ENCODE results near the gene SLC5A10. TPM values are rescaled to one million over a fixed set of nuclear protein-coding genes. Genes with fewer than 3 reads are reported as not detected.
"Not testable (repeated sequence)": the region's sequence is repeated elsewhere in the genome, so short reads cannot be mapped to it uniquely, and the experiment has no call there.

Gene SLC5A10
- total and polyA plus RNA-seq, 2 donors, result 0.05 to 0.52 TPM

DNA sequence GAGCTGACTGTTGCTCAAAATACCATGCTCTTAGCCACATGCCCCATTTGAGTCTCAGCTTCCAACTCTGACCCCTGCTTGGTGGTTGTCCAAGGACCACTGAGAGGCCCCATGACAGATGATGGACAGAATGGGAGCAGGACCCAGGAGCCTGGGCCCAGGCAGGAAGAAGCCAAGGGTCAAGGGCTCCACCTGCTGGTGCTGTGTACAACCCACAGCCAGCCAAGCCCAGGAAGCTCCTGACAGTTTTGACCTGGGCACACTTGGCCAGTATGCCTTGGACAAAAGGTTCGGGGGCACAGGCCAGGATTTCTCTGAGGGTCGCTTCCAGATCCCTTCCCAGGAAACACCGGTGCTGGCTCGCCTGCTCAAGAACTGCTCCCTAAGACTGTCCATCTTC lies 79.8 kb downstream of the SLC5A10 start:
- not testable (repeated sequence) for H3K27ac ChIP-seq (ENCODE audit: low read depth in 1 of 2, low read length in 1 of 2); H3K36me3 ChIP-seq (ENCODE audit: control insufficient read depth in 2 of 2, insufficient read depth in 2 of 2, low read length in 1 of 2); H3K27me3 ChIP-seq (ENCODE audit: control insufficient read depth in 2 of 2, insufficient read depth in 1 of 2, low read length in 1 of 2); H3K9me3 ChIP-seq (ENCODE audit: control insufficient read depth in 2 of 2, insufficient read depth in 1 of 2, low read length in 1 of 2); H3K4me3 ChIP-seq (ENCODE audit: low read length in 2 of 2); H3K4me1 ChIP-seq (ENCODE audit: control insufficient read depth in 2 of 2, insufficient read depth in 2 of 2, low read length in 2 of 2); DNase-seq (ENCODE audit: low read depth in 6 of 9, low spot score in 9 of 9)
- WGBS, result no CpG with 5 or more reads among the region's 4 CpGs

DNA sequence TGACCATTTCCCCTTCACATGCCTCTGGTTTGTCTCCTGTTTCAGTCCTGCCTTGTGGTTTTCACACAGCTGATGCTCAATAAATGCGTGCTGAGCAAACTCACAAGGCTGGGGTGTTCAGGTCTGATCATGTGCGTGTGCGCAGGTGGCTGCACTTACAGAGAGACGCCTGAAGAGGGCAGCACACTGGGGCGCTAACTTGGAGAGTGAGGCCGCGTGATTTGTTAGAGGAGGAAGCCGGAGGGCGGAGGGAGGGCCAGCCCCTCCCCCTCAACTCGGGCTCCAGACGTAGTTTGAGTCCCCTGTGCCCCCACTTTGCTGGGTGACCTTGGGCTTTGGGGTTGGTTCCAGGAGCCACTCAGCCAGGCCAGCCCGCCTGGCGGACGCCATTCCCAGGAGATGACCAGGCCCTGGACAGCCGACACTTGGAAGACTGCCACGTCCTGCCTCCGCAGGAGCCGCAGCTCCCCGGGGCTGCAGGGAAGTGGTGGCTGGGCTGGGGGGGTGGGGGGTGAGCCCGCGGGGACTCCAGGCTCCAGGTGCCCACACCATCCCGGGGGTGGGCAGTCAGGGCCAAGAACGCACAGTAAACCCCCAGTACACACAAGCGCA lies 80.5 kb downstream of the SLC5A10 start:
- WGBS, result 86% methylated on average over 3 of the region's 24 CpGs
- not testable (repeated sequence) for H3K36me3 ChIP-seq (ENCODE audit: control insufficient read depth in 2 of 2, insufficient read depth in 2 of 2, low read length in 1 of 2); H3K27me3 ChIP-seq (ENCODE audit: control insufficient read depth in 2 of 2, insufficient read depth in 1 of 2, low read length in 1 of 2); H3K4me1 ChIP-seq (ENCODE audit: control insufficient read depth in 2 of 2, insufficient read depth in 2 of 2, low read length in 2 of 2); DNase-seq (ENCODE audit: low read depth in 6 of 9, low spot score in 9 of 9); H3K4me3 ChIP-seq (ENCODE audit: low read length in 2 of 2); H3K27ac ChIP-seq (ENCODE audit: low read depth in 1 of 2, low read length in 1 of 2); H3K9me3 ChIP-seq (ENCODE audit: control insufficient read depth in 2 of 2, insufficient read depth in 1 of 2, low read length in 1 of 2)

DNA sequence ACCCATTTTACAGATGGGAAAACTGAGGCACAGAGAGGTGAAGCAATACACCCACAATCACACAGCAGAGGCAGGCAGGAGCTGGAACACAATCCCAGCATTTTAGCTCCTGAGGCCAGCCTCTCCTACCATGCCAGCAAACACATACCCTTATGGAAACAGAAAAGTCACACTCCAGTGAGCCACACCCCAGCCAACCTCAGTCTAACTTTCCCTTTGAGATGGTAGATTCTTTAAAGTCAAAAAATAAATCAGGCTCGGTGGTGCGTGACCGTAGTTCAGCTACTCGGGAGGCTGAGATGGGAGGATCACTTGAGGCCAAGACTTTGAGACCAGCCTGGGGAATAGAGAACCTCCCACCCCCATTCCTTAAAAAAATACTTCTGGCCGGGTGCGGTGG lies 84.2 kb downstream of the SLC5A10 start:
- not testable (repeated sequence) for DNase-seq (ENCODE audit: low read depth in 6 of 9, low spot score in 9 of 9); H3K27ac ChIP-seq (ENCODE audit: low read depth in 1 of 2, low read length in 1 of 2)
- no CpG with 5 or more reads among the region's 6 CpGs for WGBS

DNA sequence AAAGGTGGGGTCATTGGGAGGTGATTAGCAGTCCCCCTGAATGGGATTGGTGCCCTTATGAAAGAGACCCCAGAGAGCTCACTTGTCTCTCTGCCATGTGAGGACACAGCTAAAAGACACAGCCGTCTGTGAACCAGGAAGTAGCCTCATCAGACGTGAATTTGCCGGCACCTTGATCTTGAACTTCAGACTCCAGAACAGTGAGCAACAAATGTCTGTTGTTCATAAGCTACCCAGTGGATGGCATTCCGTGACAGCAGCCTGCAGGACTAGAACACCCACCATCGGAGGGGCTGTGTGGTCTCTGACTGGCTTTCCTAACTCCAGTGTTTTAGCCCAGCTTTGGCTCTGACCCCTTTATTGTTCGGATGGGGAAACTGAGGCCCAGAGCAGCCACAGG lies 85.6 kb downstream of the SLC5A10 start:
- H3K4me3 ChIP-seq (ENCODE audit: low read length in 2 of 2); DNase-seq (ENCODE audit: low read depth in 6 of 9, low spot score in 9 of 9); H3K9me3 ChIP-seq (ENCODE audit: control insufficient read depth in 2 of 2, insufficient read depth in 1 of 2, low read length in 1 of 2); H3K36me3 ChIP-seq (ENCODE audit: control insufficient read depth in 2 of 2, insufficient read depth in 2 of 2, low read length in 1 of 2); H3K4me1 ChIP-seq (ENCODE audit: control insufficient read depth in 2 of 2, insufficient read depth in 2 of 2, low read length in 2 of 2); H3K27ac ChIP-seq (ENCODE audit: low read depth in 1 of 2, low read length in 1 of 2); H3K27me3 ChIP-seq (ENCODE audit: control insufficient read depth in 2 of 2, insufficient read depth in 1 of 2, low read length in 1 of 2): not testable (repeated sequence)
- WGBS, result no CpG with 5 or more reads among the region's 6 CpGs

More for the DNA sequence above, 84.2 kb downstream of the SLC5A10 start:
- not testable (repeated sequence) for H3K4me3 ChIP-seq (ENCODE audit: low read length in 2 of 2); H3K4me1 ChIP-seq (ENCODE audit: control insufficient read depth in 2 of 2, insufficient read depth in 2 of 2, low read length in 2 of 2); H3K9me3 ChIP-seq (ENCODE audit: control insufficient read depth in 2 of 2, insufficient read depth in 1 of 2, low read length in 1 of 2); H3K27me3 ChIP-seq (ENCODE audit: control insufficient read depth in 2 of 2, insufficient read depth in 1 of 2, low read length in 1 of 2); H3K36me3 ChIP-seq (ENCODE audit: control insufficient read depth in 2 of 2, insufficient read depth in 2 of 2, low read length in 1 of 2)

DNA sequence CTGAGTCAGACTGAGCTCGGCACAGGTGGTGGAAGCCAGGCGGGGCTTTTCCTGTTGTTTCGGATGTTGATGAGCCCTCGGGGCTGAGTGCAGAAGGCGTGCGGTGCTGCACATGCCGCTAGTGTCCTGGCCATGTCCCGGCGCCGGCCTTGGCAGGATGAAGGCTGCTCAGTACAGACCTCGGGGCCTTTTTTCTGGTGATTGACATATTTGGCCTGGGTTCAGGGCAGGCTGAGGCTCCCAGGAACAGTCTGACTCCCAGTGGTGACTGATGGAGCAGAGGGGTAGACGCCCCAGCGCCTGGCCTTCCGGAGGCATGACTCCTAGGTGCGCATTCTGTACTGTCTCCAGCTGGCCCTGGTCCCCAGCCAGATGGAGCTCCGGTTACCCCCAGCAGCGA lies 86.0 kb downstream of the SLC5A10 start:
- not testable (repeated sequence) for H3K36me3 ChIP-seq (ENCODE audit: control insufficient read depth in 2 of 2, insufficient read depth in 2 of 2, low read length in 1 of 2); H3K4me1 ChIP-seq (ENCODE audit: control insufficient read depth in 2 of 2, insufficient read depth in 2 of 2, low read length in 2 of 2); H3K27ac ChIP-seq (ENCODE audit: low read depth in 1 of 2, low read length in 1 of 2); H3K4me3 ChIP-seq (ENCODE audit: low read length in 2 of 2); DNase-seq (ENCODE audit: low read depth in 6 of 9, low spot score in 9 of 9); H3K27me3 ChIP-seq (ENCODE audit: control insufficient read depth in 2 of 2, insufficient read depth in 1 of 2, low read length in 1 of 2); H3K9me3 ChIP-seq (ENCODE audit: control insufficient read depth in 2 of 2, insufficient read depth in 1 of 2, low read length in 1 of 2)
- no CpG with 5 or more reads among the region's 17 CpGs for WGBS

DNA sequence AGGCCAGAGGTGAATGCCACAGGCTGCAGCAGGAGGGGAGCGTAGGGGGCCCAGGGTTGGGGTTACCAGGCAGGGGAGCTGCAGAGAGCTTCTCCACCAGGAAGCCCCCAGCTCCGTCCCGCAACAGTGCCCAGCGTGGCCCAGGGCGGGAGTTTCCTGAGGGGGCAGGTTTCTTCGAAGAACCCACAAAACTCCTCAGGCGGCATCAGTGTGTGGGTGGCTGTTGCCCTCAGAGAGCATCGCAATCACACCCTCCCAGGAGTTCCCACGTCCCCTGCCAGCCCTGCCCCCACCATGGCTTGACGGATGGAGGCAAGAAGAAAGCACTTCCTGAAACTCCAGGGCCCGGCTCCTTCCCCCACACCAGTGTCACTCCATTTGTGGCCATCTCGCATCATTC lies 86.8 kb downstream of the SLC5A10 start:
- H3K4me1 ChIP-seq (ENCODE audit: control insufficient read depth in 2 of 2, insufficient read depth in 2 of 2, low read length in 2 of 2); H3K36me3 ChIP-seq (ENCODE audit: control insufficient read depth in 2 of 2, insufficient read depth in 2 of 2, low read length in 1 of 2); H3K4me3 ChIP-seq (ENCODE audit: low read length in 2 of 2); H3K27ac ChIP-seq (ENCODE audit: low read depth in 1 of 2, low read length in 1 of 2); H3K9me3 ChIP-seq (ENCODE audit: control insufficient read depth in 2 of 2, insufficient read depth in 1 of 2, low read length in 1 of 2); DNase-seq (ENCODE audit: low read depth in 6 of 9, low spot score in 9 of 9); H3K27me3 ChIP-seq (ENCODE audit: control insufficient read depth in 2 of 2, insufficient read depth in 1 of 2, low read length in 1 of 2): not testable (repeated sequence)
- no CpG with 5 or more reads among the region's 12 CpGs for WGBS

DNA sequence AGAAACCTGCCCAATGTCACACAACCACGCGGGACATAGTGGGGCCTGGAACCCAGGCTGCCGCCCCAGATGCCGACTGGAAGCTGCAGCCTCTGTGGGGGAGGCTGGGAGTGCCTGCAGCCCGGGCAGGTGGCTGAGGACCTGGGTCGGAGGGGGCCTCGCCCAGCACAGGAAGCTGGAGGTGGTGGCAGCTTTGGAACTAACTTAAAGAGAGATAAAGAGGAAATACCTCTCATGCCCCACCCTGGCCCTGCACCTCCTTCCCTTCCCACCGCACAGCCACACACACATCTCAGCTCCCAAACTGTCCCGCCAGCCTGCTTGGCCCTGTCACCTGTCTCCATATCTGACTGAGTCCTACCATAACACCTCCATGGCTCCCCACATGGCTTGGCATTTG lies 88.4 kb downstream of the SLC5A10 start:
- H3K27me3 ChIP-seq (ENCODE audit: control insufficient read depth in 2 of 2, insufficient read depth in 1 of 2, low read length in 1 of 2); H3K27ac ChIP-seq (ENCODE audit: low read depth in 1 of 2, low read length in 1 of 2); H3K4me3 ChIP-seq (ENCODE audit: low read length in 2 of 2); H3K36me3 ChIP-seq (ENCODE audit: control insufficient read depth in 2 of 2, insufficient read depth in 2 of 2, low read length in 1 of 2); DNase-seq (ENCODE audit: low read depth in 6 of 9, low spot score in 9 of 9); H3K4me1 ChIP-seq (ENCODE audit: control insufficient read depth in 2 of 2, insufficient read depth in 2 of 2, low read length in 2 of 2); H3K9me3 ChIP-seq (ENCODE audit: control insufficient read depth in 2 of 2, insufficient read depth in 1 of 2, low read length in 1 of 2): not testable (repeated sequence)
- no CpG with 5 or more reads among the region's 9 CpGs for WGBS

DNA sequence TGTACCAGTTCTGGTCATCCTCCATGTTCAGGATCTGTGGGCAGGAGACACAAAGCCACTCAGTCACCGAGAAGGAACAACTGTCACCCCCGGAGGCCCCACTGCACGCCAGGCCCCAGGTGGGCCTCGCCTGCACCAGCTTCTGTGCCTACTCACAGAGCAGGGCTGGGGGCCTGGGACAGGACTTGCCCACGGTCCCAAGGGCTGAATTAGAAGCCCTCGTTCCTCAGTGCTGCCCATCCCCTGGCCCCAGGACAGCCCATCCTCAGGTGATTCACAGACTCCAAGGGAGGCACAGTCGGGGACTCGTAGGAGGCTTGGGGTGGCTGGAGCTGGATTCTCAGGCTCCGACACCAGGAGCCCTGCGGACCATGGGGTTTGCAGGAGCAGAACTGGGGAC lies 89.9 kb downstream of the SLC5A10 start:
- not testable (repeated sequence) for H3K36me3 ChIP-seq (ENCODE audit: control insufficient read depth in 2 of 2, insufficient read depth in 2 of 2, low read length in 1 of 2); H3K27me3 ChIP-seq (ENCODE audit: control insufficient read depth in 2 of 2, insufficient read depth in 1 of 2, low read length in 1 of 2); H3K4me3 ChIP-seq (ENCODE audit: low read length in 2 of 2); DNase-seq (ENCODE audit: low read depth in 6 of 9, low spot score in 9 of 9); H3K27ac ChIP-seq (ENCODE audit: low read depth in 1 of 2, low read length in 1 of 2); H3K9me3 ChIP-seq (ENCODE audit: control insufficient read depth in 2 of 2, insufficient read depth in 1 of 2, low read length in 1 of 2); H3K4me1 ChIP-seq (ENCODE audit: control insufficient read depth in 2 of 2, insufficient read depth in 2 of 2, low read length in 2 of 2)
- 95% methylated on average over 3 of the region's 10 CpGs for WGBS

DNA sequence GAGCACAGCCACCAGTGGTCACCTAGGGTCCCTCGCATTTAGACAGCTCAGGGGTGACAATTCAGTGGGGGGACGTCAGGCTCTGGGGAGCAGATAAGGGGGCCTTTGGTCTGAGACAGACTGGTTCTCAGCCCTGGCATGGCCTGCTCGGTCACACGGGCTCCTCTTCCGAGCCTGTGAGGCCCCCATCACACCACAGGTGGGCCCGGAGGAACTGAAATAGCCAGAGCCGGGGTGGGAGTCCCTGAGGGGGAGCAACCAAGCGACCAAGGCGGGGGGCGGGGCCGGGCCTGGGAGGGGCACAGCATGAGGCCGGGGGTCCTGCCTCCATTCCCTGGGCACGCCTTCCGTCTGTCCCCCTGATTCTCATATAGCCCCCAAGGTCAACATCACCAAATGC lies 90.4 kb downstream of the SLC5A10 start:
- H3K27ac ChIP-seq (ENCODE audit: low read depth in 1 of 2, low read length in 1 of 2); H3K27me3 ChIP-seq (ENCODE audit: control insufficient read depth in 2 of 2, insufficient read depth in 1 of 2, low read length in 1 of 2); H3K9me3 ChIP-seq (ENCODE audit: control insufficient read depth in 2 of 2, insufficient read depth in 1 of 2, low read length in 1 of 2); H3K4me1 ChIP-seq (ENCODE audit: control insufficient read depth in 2 of 2, insufficient read depth in 2 of 2, low read length in 2 of 2); DNase-seq (ENCODE audit: low read depth in 6 of 9, low spot score in 9 of 9); H3K36me3 ChIP-seq (ENCODE audit: control insufficient read depth in 2 of 2, insufficient read depth in 2 of 2, low read length in 1 of 2); H3K4me3 ChIP-seq (ENCODE audit: low read length in 2 of 2): not testable (repeated sequence)
- no CpG with 5 or more reads among the region's 14 CpGs for WGBS

DNA sequence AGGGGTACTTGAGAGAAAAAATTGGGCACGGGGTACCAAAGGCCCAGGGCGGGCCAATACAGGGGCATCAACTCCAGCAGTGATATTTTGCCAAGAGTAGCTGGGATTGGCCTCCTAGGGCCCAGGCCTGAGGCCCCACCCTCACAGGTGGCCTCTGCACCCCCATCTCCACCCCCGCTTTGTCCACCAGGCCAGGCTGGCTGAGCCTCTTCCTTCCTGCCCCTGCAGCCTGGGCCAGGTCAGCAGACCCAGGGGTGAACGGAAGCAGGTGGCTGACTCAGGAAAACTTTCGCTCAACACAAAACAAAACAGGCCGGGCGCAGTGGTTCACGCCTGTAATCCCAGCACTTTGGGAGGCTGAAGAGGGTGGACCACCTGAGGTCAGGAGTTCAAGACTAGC lies 91.1 kb downstream of the SLC5A10 start:
- no CpG with 5 or more reads among the region's 8 CpGs for WGBS
- not testable (repeated sequence) for H3K9me3 ChIP-seq (ENCODE audit: control insufficient read depth in 2 of 2, insufficient read depth in 1 of 2, low read length in 1 of 2); H3K4me1 ChIP-seq (ENCODE audit: control insufficient read depth in 2 of 2, insufficient read depth in 2 of 2, low read length in 2 of 2); H3K4me3 ChIP-seq (ENCODE audit: low read length in 2 of 2); H3K36me3 ChIP-seq (ENCODE audit: control insufficient read depth in 2 of 2, insufficient read depth in 2 of 2, low read length in 1 of 2); H3K27me3 ChIP-seq (ENCODE audit: control insufficient read depth in 2 of 2, insufficient read depth in 1 of 2, low read length in 1 of 2); H3K27ac ChIP-seq (ENCODE audit: low read depth in 1 of 2, low read length in 1 of 2); DNase-seq (ENCODE audit: low read depth in 6 of 9, low spot score in 9 of 9)
